Measurements from ENCODE around the gene MRPS34. TPM values are rescaled to one million over a fixed set of nuclear protein-coding genes. Genes with fewer than 3 reads are reported as not detected.

MRPS34 gene
- polyA plus RNA-seq, 4 donors: 60.4 to 103 (median 78.1) TPM

DNA sequence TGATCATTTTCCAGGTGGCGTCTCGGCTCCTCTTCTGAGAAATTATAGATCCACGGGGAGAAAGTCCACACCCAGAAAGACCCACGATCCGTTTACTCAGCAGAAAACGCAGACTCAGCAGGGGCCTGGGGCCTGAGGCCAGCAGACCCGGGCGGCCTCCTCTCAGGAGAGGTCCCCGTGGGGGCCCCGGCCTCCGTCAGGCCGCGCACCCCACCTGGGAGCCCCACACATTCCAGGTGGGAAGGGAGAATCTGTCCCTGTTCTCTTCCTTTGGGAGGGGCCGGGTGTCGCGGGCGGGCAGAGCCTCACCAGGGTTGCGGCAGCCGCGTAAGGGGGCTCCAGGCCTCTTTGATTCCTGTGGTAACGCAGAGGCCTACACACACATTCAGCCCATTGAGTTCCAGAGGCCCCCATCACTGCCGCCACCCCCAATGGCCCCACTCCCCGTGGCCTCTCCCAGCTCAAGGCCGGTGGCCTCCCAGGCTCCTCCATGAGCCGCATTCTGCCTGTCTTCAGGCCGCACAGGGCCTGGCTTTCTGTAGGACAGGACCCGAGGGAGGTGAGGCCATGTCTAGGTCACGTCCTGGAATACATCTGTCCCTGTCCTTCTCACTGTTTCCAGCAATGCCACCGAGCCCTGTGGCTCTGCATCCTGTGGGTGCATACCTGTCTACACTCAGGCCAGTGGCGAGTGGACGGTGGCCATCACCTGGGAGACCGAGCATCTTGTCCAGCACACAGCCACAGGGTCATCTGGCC is 22.2 kb upstream of the MRPS34 start:
- DNase-seq (ENCODE audit: low read depth in 4 of 4, low spot score in 2 of 4): no peak

DNA sequence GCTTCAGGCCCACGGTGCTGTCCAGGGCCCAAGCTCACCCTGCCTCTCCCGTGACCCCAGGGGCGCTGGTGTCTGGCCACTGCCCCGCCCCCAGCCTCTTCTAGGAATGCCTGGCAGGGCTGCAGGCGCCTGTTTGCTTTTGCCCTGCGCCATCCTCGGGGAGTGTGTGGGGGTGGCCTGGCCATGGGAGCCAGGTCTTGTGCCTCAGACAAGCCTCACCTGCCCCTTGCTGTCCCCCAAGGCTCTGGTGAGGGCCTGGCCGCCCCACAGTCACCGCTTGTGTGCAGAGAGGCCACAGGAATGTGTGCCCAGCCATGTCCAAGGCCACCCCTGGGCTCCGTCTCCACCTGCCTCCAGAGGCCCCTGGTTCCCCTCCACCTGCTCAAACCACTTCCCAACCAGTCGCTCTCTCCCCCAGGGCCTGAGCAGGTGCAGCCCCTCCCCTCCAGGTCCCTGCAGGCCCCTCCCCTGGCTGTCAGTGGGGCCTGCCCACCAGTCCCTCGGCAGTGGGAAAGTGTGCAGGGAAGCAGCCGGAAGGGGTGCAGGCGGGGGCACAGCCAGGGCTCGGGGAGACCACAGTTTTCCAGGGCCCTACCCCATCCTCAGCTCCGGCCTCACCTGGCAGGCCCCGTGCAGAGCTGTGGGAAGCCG is 21.4 kb upstream of the MRPS34 start:
- DNase-seq (ENCODE audit: low read depth in 4 of 4, low spot score in 2 of 4): no peak

DNA sequence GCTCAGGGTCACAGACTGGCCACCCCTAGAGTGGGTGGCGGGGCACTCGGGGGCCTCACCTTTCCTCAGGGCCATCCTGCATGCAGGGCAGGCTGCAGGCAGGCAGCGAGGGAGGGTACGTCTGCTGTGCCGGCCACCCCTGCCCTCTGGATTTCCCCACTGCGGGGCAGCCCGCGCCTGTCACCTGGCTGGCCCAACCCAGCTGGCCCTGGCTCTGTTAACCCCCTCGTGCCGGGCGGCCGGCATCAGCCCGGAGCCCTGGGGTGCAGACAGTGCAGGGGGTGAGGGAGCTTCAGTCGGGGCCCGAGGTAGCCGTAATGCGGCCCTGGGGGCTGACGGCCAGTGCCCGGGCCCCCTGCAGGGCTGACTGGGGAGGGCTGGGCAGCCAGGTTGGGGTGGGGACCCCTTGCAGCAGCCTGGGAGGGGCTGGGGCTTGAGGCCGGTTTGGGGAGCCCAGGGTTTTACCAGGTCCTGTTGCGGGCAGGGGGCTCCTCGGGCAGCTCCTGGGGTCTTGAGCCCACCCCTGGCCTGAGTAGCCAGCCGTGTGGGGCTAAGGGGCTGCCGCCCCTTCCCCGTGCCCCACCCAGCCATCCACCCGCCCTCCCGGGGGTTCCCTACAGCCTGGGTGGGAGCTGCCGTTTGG is 20.8 kb upstream of the MRPS34 start, which contains the start of gene IGFALS:
Gene IGFALS, minus strand, starts transcription at position 128 of the 643 bp plus-strand sequence. Its CDS starts 53 bp downstream, at position 75.
- DNase-seq (ENCODE audit: low read depth in 4 of 4, low spot score in 2 of 4): no peak

DNA sequence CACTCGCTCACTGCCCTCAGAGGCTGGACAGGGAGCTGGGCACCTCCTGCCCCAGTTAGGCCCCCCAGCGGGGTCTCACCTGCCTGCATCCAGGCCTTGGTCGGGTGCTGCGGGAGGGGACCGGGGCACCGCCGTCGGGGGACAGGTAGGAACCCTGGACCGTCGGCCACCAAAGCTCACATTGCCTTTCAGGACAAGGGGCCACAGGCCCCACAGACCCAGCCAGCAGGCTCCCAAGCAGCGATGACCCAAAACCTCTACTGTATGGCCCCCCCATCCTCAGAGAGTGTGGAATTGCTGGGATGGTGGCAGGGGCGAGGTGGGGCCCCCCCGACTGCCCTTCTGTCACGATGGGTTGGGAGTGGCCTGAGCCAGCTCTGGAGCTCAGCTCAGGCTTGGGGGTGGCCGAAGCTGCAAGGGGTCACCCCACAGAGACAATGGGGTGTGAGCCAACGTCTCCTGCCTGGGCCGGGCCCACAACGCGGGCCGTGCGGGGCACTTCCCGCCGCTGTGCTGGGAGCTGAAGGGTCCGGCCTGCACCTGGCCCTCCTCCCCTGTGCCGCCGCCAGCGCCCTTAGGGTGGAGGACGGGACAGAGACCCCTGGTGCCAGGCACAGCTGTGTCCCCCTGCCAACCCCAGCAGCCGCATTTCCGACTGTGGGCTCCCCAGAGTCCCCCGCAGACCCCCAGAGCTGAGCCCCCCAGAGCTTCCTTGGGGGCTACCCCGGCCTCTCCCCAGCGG is 20.1 kb upstream of the MRPS34 start:
- DNase-seq (ENCODE audit: low read depth in 4 of 4, low spot score in 2 of 4): no peak

DNA sequence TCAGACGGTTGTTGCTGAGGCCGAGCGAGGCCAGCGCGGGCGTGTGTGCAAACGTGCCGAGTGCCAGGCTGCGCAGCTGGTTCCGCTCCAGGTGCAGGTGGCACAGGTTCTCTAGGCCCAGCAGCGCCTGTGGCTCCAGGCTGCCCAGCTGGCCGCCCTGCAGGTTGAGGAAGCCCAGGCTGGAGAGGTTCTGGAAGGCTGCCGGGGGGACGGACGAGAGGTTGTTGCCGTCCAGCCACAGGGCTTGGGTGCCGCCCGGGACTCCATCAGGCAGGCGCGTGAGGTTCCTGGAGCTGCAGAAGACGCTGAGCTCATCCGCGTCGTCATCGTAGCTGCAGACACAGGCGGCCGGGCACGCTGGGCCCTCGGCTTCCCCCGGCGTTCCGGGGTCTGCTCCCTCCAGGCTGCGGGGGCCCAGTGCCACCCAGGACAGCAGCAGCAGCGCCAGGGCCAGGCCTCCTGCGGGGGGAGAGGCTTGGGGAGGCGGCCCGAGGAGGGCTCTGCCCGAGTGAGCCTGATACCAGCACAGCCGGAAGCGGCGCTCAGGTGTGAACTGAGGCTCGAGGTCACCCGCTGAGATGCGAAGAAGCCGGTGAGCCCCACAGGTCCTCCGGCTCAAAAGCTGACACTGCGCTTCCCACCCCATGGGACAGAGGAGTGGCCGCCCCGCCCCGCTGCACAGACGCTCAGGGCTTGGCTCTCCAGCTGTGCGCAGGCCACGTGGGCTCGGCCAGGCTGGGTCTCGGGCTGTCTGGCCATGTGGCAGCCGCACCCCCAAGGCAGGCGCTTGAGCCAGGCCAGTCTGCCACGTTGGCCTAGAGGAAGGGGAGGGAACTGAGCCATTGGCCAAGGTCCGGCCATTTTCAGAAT is 19.2 kb upstream of the MRPS34 start:
- DNase-seq (ENCODE audit: low read depth in 4 of 4, low spot score in 2 of 4): no peak

DNA sequence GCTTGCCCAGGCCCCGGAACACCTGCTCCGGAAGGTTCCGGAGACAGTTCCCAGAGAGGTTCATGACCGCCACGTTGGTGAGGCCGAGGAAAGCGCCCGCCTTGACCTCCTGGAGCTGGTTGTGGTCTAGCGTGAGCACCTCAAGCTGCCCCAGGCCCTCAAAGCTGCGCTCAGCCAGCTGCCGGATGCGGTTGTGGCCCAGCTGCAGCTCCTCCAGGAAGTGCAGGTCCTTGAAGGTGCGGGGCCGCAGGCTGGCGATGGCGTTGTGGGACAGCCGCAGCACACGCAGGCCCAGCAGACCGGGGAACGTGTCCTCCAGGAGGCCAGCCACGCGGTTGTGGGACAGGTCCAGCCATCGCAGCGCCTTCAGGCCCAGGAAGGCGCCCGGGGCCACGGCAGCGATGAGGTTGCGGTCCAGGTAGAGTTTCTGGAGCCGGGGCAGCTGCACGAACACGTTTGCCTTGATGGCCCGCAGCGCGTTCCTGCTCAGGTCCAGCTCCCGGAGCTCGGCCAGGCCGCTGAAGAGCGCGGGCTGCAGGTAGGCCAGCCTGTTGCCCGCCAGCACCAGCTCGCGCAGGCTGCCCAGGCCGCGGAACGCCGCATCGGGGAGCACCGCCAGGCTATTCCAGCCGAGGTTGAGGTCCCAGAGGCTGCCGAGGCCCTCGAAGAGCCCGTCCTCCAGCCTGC is 18.5 kb upstream of the MRPS34 start:
- no peak for DNase-seq (ENCODE audit: low read depth in 4 of 4, low spot score in 2 of 4)

DNA sequence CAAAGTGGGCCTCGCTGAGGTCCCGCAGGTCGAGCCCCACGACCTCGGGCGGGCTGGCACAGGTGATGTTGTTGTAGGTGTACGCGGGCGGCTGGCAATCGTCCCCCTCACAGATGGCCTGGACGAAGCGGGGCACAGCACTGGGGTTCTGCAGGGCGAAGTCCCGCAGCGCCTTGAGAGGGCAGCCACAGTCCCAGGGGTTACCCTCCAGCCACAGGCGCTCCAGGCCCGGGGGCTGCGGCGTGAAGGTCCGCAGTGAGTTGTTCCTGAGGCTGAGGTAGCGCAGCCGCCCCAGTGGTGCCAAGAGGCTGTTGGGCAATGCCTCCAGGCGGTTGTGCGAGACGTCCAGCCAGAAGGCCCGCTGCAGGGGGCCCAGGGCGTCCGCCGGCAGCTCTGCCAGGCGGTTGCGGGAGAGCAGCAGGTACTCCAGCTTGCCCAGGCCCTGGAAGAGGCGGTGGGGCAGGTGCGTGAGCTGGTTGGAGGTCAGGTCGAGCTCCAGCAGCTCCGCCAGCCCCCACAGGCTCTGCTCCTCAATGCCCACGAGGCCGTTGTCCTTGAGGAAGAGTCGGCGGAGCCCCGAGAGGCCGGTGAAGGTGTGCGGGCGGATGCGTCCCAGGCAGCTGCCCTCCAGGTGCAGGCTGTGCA is 17.8 kb upstream of the MRPS34 start:
- no peak for DNase-seq (ENCODE audit: low read depth in 4 of 4, low spot score in 2 of 4)

DNA sequence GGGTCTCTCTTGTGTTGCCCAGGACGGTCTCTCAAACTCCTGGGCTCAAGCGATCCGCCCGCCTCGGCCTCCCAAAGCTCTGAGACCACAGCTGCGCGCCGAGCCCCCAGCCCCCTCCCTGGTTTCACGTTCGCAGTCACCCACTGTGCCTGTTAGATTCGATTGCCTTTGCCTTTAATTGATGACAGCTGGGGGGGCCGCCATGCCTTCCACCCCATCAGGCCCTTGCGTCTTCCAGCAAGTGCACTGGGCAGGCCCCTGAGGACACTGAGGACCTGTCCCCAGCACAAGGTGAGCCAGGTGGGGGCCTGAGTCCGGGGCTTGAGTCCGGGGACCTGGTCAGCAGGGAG is 17.3 kb upstream of the MRPS34 start:
- DNase-seq (ENCODE audit: low read depth in 4 of 4, low spot score in 2 of 4): no peak

DNA sequence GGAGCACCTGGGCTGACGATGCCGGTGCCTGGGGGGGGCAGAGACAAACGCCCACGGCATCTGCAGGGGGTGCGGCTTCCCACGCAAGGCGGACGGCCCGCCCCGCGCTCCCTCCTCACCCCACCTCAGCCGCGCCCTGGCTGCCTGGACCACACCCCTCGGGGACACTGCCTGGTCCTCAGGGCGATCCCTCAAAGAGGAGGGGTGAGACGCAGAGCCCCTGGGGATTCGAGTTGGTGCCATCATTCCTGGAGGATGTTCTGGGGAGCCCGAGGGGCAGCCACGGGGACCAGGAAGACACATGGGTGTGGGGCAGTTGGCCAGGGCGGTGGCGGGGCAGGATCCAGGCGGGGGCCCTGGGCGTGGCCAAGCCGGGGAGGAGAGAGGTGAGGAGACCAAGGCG is 16.7 kb upstream of the MRPS34 start:
- DNase-seq (ENCODE audit: low read depth in 4 of 4, low spot score in 2 of 4): no peak

DNA sequence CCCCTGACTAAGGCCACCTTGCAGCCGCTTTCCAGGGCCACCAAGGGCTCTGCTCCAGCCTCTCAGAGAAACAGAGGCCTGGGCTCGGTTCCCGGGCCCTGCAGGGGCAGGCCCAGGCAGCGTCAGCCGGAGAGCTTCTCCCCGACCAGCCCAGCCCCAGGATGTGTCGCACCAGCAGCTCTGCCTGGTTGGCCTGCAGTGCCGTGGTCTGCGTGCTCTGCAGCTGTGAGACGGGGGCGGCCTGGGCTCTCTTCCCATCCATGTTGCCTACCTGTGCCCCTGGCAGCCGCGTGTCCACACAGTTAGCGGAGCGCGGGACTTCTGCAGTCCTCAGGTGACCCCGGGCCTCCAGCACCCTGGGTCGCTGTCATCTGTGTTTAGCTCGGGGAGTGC is 15.8 kb upstream of the MRPS34 start:
- no peak for DNase-seq (ENCODE audit: low read depth in 4 of 4, low spot score in 2 of 4)

DNA sequence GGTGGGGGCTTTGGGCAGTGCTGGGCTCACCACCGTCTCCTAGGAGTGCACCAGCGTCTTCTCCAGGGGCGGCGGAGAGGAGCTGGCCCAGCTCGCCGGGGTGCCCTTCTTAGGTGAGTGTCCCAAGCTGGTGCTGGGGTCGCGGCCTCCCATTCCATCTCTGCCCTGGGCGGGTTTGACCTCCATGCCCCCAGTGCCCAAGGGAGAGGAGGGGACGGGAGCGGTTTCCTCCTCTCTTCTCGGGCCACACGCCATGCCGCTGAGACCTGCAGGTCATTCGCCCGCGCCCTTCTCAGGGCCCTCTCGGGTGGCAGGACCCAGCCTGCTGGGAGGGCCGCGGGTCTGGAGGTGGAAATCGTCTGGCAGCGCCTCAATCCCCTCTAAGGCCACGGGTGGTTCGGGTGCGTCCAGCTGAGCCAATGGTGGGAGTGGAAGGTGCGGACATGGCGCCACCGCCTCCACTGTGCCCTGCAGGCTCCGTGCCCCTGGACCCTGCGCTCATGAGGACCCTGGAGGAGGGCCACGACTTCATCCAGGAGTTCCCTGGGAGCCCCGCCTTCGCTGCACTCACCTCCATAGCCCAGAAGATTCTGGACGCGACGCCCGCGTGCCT is 15.3 kb upstream of the MRPS34 start:
- no peak for DNase-seq (ENCODE audit: low read depth in 4 of 4, low spot score in 2 of 4)

DNA sequence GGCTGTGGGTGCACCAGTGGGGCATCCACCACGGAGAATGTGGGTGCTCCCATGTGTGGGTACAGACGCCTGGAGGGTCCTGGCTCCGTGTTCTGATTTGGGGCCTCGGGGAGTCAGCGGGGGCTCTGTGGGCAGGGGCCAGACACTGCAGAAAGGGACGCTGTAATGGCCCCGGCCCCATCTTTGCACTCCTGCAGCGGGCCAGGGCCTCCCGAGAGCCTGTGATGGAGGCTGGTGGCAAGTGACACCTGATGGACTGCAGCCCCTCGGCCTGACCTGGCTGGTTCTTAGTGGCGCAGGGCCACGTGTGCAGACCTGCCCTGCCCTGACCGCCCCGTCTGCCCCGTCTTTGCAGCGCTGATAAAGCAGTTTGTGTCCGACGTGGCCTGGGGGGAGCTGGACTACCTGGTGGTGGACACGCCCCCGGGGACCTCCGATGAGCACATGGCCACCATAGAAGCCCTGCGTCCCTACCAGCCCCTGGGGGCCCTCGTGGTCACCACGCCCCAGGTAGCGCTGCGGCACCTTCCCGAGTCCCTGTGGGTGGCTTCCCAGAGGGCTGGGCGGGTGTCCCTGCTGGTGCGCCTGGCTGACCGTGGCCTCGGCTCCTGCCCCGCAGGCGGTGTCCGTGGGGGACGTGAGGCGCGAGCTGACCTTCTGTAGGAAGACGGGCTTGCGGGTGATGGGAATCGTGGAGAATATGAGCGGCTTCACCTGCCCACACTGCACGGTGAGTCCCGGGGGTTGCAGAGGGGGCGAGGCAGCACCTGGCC is 14.6 kb upstream of the MRPS34 start:
- no peak for DNase-seq (ENCODE audit: low read depth in 4 of 4, low spot score in 2 of 4)

DNA sequence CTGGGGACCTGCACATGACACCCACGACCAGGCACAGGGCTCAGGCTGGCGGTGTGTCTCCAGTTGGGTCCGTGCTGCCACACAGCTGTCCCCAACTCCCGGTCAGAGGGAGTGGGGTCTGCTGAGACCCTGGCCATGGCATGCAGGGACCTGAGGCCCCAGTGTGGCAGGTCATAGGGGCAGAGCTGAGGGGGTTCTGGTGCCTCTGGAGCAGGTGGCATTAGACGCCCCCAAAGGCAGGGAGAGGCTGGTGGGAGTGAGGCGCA is 14.1 kb upstream of the MRPS34 start:
- DNase-seq (ENCODE audit: low read depth in 4 of 4, low spot score in 2 of 4): no peak

DNA sequence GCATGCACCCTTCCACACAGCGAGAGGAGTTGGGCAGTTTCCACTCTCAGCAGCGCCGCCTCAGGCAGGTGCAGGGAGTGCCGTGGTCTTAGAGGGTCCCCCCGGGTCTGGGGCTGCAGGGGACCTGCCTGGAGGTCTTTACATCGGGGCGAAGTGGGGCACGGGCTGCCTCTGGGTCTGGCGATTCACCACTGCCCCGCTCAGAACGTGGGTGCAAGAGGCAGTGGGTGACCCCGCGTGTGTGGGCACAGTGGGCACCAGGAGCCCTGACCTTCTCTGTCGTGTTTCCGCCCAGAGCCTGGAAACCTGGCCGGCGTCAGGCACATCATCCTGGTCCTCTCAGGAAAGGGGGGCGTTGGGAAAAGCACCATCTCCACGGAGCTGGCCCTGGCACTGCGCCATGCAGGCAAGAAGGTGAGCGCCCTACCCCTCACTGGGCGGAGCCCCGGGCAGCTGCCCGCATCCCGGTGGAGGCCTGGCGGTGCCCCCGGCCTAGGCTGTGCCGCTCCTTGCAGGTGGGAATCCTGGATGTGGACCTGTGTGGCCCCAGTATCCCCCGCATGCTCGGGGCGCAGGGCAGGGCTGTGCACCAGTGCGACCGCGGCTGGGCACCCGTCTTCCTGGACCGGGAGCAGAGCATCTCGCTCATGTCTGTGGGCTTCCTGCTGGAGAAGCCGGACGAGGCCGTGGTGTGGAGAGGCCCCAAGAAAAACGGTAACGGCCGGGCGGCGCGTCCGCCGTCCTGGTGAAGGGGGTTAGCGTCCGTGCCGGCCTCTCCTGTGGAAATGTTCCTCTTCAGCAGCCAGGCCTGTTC is 13.5 kb upstream of the MRPS34 start:
- DNase-seq (ENCODE audit: low read depth in 4 of 4, low spot score in 2 of 4): no peak

DNA sequence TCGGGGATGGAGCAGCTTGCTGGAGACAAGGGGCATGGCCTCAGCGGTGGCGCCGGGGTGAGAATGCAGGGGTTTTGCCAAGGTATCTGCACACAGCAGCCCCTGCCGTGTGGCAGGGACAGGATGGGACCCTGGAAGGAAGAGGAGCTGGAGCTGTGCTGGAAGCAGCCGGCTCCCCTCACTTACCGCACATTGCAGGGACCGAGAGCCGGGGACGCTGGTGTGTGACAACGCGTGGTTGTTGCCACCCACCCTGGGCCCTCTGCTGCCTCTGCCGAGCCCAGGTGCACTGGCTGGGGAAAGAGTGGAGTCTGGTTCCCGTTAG is 12.9 kb upstream of the MRPS34 start:
- DNase-seq (ENCODE audit: low read depth in 4 of 4, low spot score in 2 of 4): no peak

DNA sequence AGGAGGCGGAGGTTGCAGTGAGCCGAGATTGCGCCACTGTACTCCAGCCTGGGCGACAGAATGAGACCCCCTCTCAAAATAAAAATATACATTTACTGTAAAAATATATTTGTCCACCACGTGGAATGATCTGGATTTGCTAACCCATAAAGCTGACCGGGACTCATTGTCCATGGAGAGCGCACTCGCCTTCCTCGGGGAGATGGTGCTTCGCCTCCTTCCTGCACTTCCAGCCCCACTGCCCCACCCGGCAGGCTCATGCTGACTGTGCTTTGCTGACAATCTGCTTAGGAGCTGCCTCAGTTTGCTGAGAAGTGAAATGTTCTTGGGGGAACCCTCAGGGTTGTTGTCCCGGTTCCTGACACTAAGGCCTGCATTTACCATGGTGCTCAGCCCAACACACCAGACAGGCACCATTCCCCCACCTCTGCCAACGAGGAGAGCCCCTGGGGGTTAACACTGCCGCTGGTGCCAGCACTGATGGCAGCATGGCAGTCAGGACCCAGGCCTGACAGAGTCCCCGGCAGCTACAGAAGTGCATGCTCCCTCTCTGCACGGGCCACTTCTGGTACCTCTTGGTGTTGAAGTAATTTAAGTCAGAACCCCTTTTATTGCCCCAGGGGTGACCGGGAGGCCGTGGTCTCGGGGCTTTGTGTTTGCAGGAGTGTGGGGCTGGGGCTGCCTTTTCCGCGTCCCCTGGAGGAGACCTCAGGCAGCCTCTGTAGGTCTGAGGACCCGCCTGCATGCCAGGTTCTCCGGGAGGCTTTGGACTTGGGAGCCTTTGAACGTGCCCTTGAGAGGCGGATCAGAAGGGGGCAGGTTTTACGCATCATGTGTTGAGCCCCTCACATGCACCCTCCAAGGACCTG is 12.3 kb upstream of the MRPS34 start:
- DNase-seq (ENCODE audit: low read depth in 4 of 4, low spot score in 2 of 4): no peak

Data from left renal cortex interstitium (tissue), 4 donors.